ENCODE measurements around the gene URB1.
A peak's percentile ranks its signal among the peaks of the same experiment; 100 is the strongest.
"Not testable (repeated sequence)": the region's sequence is repeated elsewhere in the genome, so short reads cannot be mapped to it uniquely, and the experiment has no call there.

The URB1 gene

DNA sequence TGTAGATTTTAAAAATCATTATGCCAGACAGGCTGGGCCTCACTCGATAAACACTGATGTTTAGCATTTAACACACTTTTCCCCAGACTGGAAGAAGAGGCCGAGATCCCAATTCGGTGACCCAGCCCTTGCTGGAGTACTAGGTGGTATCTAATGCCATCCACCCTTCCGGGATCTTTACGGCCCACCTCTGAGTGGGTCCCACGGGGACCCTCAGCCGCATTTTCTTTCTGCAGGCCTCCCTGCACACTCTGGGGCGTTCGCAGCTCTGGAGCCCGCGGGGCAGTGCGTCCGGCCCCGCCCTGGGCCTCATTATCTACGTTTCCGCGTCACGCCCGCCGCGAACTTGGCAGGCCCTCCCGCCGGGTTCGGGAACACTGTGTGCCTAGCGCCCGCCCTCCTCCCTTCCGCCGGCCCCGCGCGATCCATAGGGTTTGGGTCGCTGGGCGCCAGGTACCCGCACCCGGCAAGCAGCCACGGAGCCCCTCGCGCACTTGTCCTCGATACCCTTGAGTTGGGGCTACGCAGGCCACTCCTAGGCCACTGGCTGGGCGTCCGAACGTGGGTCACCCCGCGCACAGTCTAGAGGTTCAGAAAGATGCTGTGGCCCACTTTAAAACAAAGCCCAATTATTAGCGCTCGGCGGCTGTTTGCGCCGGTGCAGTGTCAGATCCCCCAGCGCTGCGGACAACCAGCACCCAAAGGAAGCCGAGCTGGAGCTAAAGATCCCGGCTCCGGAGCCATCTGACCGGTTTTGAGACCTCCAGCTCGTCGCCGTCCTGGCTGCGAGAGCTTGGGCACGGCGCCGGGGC is 18.7 kb upstream of the URB1 start:
- no peak for DNase-seq (ENCODE audit: low spot score)

DNA sequence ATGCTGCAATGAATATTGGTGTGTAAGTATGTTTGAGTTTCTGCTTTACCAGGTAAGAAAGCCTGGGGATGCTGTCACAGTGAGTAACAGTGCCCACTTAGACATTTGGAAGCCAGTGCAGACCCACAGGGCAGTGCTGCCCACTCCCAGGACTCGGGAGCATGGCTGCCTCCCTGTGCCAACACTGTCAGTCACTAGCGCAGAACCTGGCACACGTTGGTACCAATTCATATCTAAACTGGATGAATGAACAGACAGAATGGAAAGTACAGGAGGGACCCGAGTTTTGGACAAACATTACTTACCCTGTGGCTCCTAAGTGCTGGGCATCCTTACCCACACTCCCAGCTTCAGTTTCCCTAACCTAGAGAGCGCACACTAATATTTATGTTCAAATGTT is 18.1 kb upstream of the URB1 start:
- no peak for DNase-seq (ENCODE audit: low spot score)

DNA sequence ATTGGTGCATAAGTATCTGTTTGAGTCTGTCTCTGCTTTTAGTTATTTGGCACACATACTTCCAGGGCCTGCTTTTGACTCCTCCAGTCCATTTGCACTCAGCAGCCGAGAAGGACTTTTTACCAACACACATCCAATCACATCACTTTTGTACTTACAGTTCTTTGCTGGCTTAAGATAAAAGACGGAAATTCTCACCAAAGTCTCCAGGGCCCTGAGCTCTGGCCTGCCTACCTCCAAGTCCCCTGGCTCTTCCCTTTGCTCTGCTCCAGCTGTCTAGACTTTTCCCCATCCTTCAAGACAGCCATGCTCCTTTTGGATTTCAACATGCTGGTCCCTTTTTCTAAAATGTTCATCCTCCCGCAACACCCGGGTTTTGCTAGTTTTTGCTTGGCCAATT is 17.5 kb upstream of the URB1 start:
- no peak for DNase-seq (ENCODE audit: low spot score)

DNA sequence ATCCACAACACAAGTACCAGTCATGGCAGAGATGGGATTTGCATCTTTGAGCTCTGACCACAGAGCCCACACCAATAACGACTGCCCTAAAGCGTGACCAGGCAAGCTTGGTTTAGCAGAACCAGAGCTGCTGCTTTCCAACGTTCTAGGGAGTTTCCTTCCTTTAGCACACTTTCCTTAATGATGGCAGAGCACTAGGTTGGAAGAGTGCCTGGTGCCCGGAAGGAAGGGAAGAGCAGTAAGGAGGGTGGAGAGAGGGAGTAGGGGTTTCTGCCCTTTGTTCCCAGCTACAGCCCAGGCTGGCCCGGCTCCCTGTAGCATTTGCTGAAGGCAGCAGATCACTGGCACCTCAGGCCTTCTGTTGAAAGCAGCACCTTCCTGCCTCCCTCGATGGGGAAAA is 13.6 kb upstream of the URB1 start:
- no peak for DNase-seq (ENCODE audit: low spot score)

DNA sequence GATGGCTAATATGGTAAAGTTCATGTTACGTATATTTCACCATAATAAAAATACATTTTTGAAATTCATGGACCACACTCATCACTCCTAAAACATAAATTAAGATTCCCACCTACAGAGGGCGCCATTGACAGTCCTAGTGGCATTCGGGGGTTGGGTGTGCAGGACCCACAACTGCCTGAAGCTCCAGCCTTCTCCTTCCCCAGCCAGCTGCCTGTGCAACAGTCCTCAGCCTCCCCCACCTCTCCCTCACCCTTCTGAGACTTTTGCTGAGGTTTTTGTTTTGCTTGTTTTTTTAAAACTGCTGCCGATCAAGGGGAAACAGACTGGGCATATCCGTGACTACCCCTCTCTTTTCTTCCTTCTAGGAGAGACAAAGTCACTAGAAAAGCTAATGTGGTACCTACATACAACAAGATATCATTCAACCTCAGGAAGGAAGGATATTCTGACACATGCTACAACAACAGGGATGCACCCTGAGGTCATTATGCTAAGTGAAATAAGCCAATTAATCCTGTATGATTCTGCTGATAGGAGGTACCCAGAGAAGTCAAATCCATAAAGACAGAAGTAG is 10.5 kb upstream of the URB1 start:
- peak; percentile 83 for DNase-seq (ENCODE audit: low spot score)

DNA sequence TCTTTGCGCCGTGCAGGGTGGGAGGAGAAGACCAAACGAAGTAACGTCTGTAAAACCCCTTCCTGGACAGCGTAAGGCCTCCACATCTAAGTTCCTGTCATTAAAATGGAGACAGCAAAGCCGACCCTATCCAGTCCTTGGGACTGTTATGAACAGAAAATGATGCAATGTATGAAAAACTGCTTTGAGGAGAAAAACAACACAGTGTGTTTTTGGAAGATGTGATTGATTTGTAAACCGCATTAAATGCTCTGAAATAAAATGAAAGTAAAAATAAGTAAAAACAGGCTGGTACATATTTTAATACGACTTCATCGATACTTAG is 827 bp upstream of the URB1 start:
- no peak for DNase-seq (ENCODE audit: low spot score)

DNA sequence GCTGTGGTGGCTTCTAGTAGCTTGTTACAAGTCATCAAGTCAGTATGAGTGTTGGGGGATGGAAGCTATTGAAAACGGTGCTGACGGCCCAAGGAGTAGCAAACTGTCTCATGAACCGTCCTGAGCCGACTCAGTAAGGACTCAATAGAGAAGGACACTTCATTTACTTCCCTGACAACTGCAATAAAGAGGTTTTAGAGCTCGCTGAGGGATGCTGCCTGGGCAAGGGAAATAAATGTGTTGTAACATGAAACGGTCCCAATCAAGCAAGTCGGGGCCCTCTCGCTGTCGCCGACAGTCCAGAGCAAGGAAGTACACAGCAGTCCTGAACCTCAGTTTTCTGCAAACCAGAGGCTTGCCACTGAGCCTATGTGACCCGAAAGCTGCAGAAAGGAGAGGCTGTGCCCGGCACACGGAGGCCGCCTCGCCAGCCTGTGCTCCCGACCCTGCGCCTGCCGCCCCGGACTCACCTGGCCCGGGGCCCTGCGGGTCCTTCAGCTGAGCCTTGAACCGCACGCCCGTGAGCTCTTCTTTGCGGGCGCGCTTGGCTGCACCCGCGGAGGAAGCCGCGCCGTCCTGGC is 423 bp downstream of the URB1 start:
- no peak for DNase-seq (ENCODE audit: low spot score)

DNA sequence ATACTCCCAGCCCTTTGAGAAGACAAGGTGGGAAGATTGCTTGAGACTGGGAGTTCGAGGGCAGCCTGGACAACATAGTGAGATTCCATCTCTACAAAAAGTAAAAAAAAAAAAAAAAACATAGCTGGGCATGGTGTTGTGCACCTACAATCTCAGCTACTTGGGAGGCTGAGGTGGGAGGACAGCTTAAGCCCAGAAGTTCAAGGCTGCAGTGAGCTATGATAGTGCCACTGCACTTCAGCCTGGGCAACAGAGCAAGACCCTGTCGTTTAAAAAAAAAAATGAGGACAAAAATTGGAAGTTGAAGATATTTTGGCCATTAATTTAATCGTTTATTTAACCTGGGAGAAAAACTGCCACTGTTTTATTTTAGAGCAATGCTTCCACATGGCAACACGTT is 1.1 kb downstream of the URB1 start:
- no peak for DNase-seq (ENCODE audit: low spot score)

DNA sequence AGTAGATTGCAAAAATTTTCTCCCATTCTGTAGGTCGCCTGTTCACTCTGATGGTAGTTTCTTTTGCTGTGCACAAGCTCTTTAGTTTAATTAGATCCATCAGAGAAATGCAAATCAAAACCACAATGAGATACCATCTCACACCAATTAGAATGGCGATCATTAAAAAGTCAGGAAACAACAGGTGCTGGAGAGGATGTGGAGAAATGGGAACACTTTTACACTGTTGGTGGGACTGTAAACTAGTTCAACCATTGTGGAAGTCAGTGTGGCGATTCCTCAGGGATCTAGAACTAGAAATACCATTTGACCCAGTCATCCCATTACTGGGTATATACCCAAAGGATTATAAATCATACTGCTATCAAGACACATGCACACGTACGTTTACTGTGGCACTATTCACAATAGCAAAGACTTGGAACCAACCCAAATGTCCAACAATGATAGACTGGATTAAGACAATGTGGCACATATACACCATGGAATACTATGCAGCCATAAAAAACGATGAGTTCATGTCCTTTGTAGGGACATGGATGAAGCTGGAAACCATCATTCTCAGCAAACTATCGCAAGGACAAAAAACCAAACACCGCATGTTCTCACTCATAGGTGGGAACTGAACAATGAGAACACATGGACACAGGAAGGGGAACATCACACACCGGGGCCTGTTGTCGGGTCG is 2.1 kb downstream of the URB1 start:
- DNase-seq (ENCODE audit: low spot score): not testable (repeated sequence)

DNA sequence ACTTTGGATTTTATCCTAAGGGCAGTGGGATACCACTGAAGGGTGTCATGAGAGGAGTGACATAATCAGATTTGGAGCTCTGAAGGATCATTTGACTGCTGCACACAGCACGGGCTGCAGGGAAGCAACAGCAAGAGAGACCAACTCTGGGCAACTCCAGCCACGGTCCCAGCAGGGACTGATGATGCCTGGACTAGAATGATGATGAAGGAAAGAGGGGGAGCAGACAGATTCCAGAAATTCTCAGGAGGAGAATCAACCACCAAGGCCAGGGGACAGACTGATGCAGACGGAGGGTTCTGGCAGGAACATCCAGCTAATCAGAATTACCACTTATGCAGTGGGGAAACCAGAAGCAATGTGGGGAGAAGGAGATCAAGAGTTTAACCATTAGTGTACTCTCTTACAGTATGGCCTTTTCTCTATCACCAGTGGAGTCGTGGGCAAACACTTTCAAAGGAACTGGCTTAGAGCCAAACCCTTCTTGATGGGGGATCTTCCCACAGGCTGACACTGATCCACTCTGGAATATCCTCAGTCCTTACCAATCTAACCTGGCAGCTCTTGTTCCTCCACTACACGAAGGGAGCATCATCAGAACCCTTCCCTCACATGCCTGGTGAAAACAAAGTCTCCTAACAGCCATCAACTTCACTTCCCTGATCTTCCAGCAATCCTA is 3.3 kb downstream of the URB1 start:
- no peak for DNase-seq (ENCODE audit: low spot score)

DNA sequence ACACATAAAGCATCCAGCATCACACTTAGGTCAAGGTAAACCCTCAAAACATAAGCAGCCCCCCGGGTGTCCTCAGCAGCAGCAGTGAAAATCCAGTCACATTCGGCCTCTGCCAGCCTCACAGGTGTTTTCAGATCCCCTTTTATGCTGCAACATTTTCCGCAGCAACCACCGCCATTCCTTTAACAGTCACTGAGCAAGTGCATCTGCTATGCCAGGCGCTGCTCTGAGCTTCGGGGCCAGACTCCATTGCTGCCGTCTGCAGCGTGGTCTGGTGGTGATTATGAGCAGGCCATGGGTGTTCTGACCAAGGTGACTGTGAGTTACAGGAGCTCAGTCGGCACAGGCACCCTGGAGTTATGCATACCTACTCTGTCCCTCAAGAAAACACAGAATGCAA is 4.5 kb downstream of the URB1 start:
- no peak for DNase-seq (ENCODE audit: low spot score)

DNA sequence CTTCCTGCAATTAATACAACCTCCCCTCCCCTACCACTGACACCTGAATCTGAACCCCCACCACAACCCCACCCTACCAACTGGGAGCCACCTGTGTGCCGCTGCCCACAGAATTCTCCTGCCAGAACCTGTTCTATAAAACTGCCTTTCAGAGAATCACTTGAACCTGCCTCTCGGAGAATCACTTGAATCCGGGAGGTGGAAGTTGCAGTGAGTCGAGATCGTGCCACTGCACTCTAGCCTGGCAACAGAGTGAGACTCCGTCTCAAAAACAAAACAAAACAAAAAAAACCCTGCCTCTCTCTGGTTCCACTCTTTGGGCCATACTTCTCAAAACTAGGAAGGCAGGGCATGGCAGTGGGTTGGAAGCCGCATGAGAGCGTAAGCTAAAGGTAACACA is 5.7 kb downstream of the URB1 start:
- no peak for DNase-seq (ENCODE audit: low spot score)

DNA sequence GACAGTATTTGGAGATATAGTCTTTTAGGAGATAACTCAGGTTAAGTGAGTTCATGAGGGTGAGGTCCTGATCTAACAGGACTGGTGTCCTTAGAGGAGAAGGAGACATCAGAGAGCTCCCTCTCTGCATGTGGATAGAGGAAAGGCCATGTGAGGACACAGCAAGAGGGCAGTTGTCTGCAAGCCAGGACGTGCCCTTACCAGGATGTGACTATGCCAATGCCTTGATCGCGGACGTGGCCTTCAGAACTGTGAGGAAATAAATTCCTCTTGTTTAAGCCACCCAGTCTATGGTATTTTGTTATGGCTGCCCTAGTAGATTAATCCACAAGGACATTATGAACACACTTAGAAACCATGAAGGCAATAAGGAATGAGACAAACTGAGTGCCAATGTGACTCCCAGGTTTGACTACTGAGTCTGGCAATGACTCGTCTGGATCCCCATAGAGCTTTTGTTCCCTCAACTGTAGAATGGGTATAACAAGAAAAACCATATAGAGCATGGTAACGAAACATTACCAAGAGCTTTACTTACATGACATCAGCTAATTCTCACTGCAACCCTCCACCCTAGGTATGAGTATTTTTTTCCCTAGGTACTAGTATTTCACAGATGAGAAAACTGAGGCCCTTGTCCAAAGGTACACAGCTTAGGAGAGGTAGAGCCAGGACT is 6.5 kb downstream of the URB1 start:
- DNase-seq (ENCODE audit: low spot score): no peak

DNA sequence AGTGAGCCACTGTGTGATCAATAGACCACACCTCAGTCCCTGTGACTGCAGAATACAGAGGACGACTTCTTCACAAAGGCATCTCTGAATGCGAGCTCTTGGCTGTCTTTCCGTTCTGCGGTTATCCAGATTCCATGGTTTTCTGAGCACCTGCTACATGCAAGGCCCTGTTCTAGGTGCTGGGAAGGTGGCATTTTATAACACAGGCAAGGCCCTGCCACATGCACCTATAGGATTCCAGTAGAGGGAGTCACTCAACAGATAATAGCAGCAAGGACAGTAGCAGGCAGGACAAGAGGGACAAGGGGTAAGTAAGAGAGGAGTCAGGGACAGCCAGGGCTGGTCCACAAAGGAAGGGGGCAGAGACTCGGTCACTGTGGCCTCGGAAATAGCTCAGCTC is 9.0 kb downstream of the URB1 start:
- DNase-seq (ENCODE audit: low spot score): no peak

DNA sequence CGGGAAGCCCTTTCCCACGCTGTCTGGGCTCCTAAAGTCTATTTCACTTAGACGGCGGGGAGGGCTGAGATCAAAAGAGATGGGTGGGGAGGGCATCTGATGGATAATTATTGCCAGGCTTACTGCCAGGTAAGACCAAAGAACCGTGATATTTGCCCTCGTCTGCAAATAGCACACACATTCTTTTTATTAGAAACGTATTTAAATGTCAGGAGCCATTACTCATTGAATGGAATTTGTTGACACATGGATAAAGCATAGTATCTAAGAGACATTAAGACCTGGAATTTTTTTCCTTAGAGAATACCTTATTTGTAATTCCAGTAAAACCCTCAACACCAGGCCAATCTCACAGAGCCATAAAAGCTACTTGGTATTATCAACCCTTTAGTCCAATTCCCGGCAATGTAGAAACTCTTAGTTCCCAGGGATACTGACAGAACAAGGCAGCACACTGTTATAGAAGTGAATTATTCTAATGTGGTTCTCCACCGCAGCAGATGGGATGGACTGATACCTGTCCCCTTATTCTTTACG is 10.6 kb downstream of the URB1 start:
- no peak for DNase-seq (ENCODE audit: low spot score)

DNA sequence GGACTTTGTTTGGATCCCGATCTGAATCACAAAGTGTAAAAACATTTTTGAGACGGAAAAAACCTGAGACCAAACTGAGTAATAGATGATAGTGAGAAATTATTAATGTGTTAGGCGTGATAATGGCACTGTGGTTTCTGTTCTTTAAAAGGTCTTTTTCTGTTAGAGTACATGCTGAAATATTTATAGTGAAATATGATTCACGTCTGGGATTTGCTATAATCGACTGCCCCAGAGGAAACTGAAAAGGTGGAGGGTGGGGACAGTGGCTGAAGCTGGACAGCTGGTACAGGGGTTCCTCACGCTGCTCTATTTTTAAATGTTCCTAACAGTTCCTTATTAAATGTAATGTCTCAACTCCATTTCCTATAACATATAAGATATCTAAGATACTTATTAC is 11.2 kb downstream of the URB1 start:
- DNase-seq (ENCODE audit: low spot score): no peak

DNA sequence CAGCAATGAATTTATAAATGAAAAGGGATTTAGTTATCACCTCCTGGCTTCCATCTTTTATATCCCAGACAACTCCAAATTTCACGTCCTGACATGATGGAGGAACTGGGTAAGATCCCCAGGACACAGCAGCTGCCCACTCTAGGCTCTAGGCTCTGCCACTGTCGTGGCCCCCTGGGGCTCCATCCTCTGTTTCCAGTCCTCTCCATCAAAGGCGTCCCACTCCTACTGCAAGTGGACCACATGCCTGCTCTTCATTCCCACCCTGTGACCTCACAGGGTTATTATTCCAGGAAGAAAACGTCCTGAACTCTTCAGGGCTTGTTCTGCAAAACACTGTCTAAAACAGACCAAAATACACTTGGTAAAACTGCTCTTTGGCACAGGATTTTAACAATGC is 11.9 kb downstream of the URB1 start:
- DNase-seq (ENCODE audit: low spot score): no peak

DNA sequence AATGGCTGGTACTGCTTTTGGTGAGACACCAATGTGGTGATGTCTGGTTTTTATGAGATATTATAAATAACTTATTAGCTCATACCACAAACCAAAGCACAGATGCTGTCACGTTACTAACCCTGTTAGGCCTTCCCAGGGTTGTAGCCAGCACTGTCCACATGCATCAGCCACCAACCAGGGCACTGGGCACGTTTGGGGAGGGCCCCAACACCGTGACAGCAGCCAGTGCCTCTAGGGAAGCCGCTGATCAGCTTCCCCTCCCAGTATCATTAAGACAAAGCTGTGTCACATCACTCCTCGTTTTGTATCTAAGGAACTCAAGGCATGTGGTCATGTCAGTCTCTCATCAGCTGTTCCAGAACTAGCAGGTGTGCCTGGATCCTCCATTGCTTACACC is 13.9 kb downstream of the URB1 start:
- no peak for DNase-seq (ENCODE audit: low spot score)

DNA sequence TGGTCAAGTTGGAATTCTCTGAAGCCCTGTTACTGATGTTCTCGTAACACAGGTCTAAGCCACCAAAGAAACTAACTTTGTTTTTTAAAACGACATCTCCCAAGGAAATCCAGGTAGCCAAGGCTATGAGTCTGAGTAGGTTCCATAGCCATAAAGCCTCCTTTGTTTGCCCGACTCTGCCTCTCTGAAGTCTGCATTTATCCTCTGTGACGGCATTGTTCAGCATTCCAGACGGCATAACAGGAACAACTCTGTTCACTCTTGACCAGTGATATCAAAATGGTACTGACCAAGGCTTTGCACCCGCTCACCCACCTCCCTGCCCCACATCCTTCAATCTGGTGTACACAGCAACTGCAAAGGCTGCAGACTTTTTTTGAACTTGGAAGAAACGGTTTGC is 14.8 kb downstream of the URB1 start:
- no peak for DNase-seq (ENCODE audit: low spot score)

DNA sequence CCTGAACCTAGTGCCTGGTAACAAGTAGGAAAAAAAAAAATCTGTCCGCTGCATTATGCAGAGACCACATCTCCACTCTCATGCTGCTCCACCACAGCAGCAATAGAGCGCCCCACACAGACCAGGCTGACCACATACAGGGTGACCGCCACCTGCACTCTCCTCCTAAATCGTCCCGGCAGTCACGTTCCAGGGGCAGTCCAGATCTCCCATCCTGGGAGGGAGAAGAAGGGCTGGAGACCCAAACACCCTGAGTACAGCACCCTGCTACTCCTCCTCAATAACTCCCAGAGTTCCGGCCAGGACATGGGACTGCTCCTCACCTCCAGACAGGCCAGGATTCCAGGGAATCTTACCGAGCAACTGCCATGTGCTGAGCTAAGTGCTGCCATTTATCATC is 15.3 kb downstream of the URB1 start:
- no peak for DNase-seq (ENCODE audit: low spot score)

DNA sequence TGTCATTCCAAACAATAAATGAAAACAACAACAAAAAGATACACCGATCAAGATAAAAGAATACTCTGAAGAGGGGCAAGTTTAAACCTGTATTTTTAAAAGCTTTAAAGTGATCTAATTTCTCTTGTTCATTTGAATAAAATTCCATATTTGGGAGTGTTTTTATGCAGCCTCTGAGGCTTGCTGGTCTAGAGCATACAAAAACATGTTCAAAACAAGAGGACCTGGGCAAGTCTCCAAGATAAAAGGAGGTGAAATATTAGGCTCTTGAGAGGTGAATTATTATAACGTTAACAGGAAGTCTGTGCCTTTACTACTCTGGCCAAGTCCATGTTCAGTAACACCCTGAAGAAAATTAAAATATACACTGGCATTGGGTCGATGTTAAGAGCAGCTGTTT is 20.1 kb downstream of the URB1 start:
- DNase-seq (ENCODE audit: low spot score): no peak

DNA sequence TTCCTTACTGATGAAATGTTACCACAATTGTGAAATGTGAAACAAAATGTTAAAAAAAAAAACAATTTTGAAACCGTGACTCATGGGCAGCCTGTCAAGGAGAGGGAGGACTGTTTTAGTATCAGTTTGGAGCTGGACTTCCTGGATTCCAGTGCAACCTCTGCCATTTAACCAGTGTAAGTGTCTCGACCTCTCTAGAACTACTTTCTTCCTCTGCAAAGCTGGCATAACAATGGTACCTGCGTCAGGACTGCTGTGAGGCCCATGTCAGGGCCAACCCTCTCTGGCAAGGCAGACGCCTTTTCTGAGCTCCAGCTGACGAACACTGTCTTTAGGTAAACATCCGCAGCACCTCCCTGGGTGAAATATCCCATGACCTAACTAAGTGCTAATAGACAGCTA is 20.9 kb downstream of the URB1 start:
- DNase-seq (ENCODE audit: low spot score): no peak

All from NAMALWA (cell line).